Suprapubic skin (tissue), 4 donors: ENCODE measurements around the gene TECPR2. TPM values are rescaled to one million over a fixed set of nuclear protein-coding genes. Genes with fewer than 3 reads are reported as not detected.
A peak's percentile ranks its signal among the peaks of the same experiment; 100 is the strongest.

Experiments
- DNase-seq, 2 donors: peaks; one replicate each; pipeline ENCODE4 v3.0.0-alpha.2; 2019; ENCODE audit warnings: low spot score in 2 of 2
- H3K27ac ChIP-seq: fragments of 200-600 bp; sonication (generic); one replicate; pipeline ENCODE4 v1.5.1; 2019
- H3K27me3 ChIP-seq: fragments of 200-600 bp; sonication (generic); one replicate; pipeline ENCODE4 v1.5.1; 2019
- H3K36me3 ChIP-seq: fragments of 200-600 bp; sonication (generic); one replicate; pipeline ENCODE4 v1.5.1; 2019
- H3K4me1 ChIP-seq: fragments of 200-600 bp; sonication (generic); one replicate; pipeline ENCODE4 v1.5.1; 2019
- H3K4me3 ChIP-seq: fragments of 200-600 bp; sonication (generic); one replicate; pipeline ENCODE4 v1.5.1; 2019; ENCODE audit warnings: mild to moderate bottlenecking
- H3K9me3 ChIP-seq: fragments of 200-600 bp; sonication (generic); one replicate; pipeline ENCODE4 v1.5.1; 2019
- CTCF ChIP-seq, 2 donors: fragments of 200-600 bp in 1 of 2; fragments of 450-650 bp in 1 of 2; sonication (generic) in 1 of 2; IDR thresholded peaks; one replicate each; pipeline ENCODE4 v1.5.1; 2016 to 2019; ENCODE audit warnings: antibody characterized with exemption in 2 of 2, mild to moderate bottlenecking in 1 of 2, moderate library complexity in 1 of 2
- EP300 ChIP-seq: sonication (generic); formaldehyde crosslinking; IDR thresholded peaks from one replicate; pipeline ENCODE4 v1.6.1; 2017; ENCODE audit warnings: antibody characterized with exemption
- POLR2A ChIP-seq, 2 donors: fragments of 450-650 bp; IDR thresholded peaks; one replicate each; pipeline ENCODE4 v1.6.1; 2017; ENCODE audit warnings: antibody characterized with exemption in 2 of 2, mild to moderate bottlenecking in 2 of 2, moderate library complexity in 2 of 2
- POLR2AphosphoS5 ChIP-seq, 3 donors: sonication (generic); formaldehyde crosslinking; IDR thresholded peaks; one replicate each; pipeline ENCODE4 v1.6.1; 2017; ENCODE audit warnings: antibody characterized with exemption in 3 of 3
- WGBS: methylation state at CpG from one replicate; pipeline ENCODE4 v1.1.5; 2018; 5-methylcytosine and 5-hydroxymethylcytosine counted together
- total RNA-seq, 4 donors: library from RNA; depleted of rRNA; stranded (reverse); fragments of >200 nt; gene quantifications; one replicate each; pipeline ENCODE4 v1.1.0, GENCODE V29; 2016

TECPR2 gene
- total RNA-seq, 4 donors from 2014 or later, result 12.1 to 22.6 (median 16.8) TPM

GRCh38 chr14:102464846-102465341, 102.2 kb downstream of the TECPR2 start:
- no peaks in the 10 kb centered on the region for H3K27me3 ChIP-seq
- no peak for DNase-seq
- H3K4me1 ChIP-seq, result no peaks in the 10 kb centered on the region
- WGBS, result 83% methylated on average over 6 of the region's 6 CpGs
- H3K27ac ChIP-seq, result no peak overlapping the region
- no peaks in the 10 kb centered on the region for H3K9me3 ChIP-seq
- no peak overlapping the region for H3K4me3 ChIP-seq
- peaks cover 30% of the 10 kb centered on the region for H3K36me3 ChIP-seq
- TF ChIP-seq POLR2A (IDR thresholded peaks at IDR 0.05) (no peak), CTCF (IDR thresholded peaks at IDR 0.05) (no peak), POLR2AphosphoS5 (IDR thresholded peaks at IDR 0.05) (no peak), EP300 (no peak)

- H3K27ac ChIP-seq, result no peak overlapping the region
- no peaks in the 10 kb centered on the region for H3K9me3 ChIP-seq
- H3K4me3 ChIP-seq, result no peak overlapping the region
- peaks cover 14% of the 10 kb centered on the region for H3K4me1 ChIP-seq
- no peak for DNase-seq
- H3K27me3 ChIP-seq, result no peaks in the 10 kb centered on the region
- TF ChIP-seq POLR2AphosphoS5 (IDR thresholded peaks at IDR 0.05), result no peak
- TF ChIP-seq CTCF (IDR thresholded peaks at IDR 0.05), result no peak
- TF ChIP-seq EP300, result no peak
- TF ChIP-seq POLR2A (IDR thresholded peaks at IDR 0.05), result no peak
- 63% methylated on average over 1 of the region's 1 CpG for WGBS
- peaks cover 28% of the 10 kb centered on the region for H3K36me3 ChIP-seq
Observed at GRCh38 chr14:102469261-102469660, 106.5 kb downstream of the TECPR2 start.

- Histone ChIP-seq H3K9me3 (no peaks in the 10 kb centered on the region), H3K27ac (peak overlapping the region; percentile 56), H3K4me1 (peaks cover 14% of the 10 kb centered on the region), H3K4me3 (no peak overlapping the region), H3K36me3 (peaks cover 4% of the 10 kb centered on the region), H3K27me3 (no peaks in the 10 kb centered on the region)
- 75% methylated on average over 8 of the region's 8 CpGs for WGBS
- no peak for TF ChIP-seq POLR2AphosphoS5 (IDR thresholded peaks at IDR 0.05)
- no peak for TF ChIP-seq EP300
- TF ChIP-seq CTCF (IDR thresholded peaks at IDR 0.05), result no peak
- TF ChIP-seq POLR2A (IDR thresholded peaks at IDR 0.05), result no peak
- no peak for DNase-seq
Observed at GRCh38 chr14:102471921-102472790, 109.4 kb downstream of the TECPR2 start.

- no peak for DNase-seq
- peaks cover 4% of the 10 kb centered on the region for H3K36me3 ChIP-seq
- H3K27ac ChIP-seq, result peak overlapping the region; percentile 56
- H3K27me3 ChIP-seq, result no peaks in the 10 kb centered on the region
- no peak overlapping the region for H3K4me3 ChIP-seq
- H3K9me3 ChIP-seq, result no peaks in the 10 kb centered on the region
- H3K4me1 ChIP-seq, result peaks cover 14% of the 10 kb centered on the region
- TF ChIP-seq POLR2AphosphoS5 (IDR thresholded peaks at IDR 0.05), result no peak
- TF ChIP-seq POLR2A (IDR thresholded peaks at IDR 0.05), result no peak
- WGBS, result 44% methylated on average over 7 of the region's 9 CpGs
Observed at GRCh38 chr14:102472791-102473150, 110.0 kb downstream of the TECPR2 start.

GRCh38 chr14:102473559-102473958, 110.8 kb downstream of the TECPR2 start:
- no peaks in the 10 kb centered on the region for H3K9me3 ChIP-seq
- H3K36me3 ChIP-seq, result peaks cover 4% of the 10 kb centered on the region
- peaks cover 14% of the 10 kb centered on the region for H3K4me1 ChIP-seq
- 97% methylated on average over 2 of the region's 2 CpGs for WGBS
- TF ChIP-seq CTCF (IDR thresholded peaks at IDR 0.05), result no peak
- no peak for TF ChIP-seq POLR2AphosphoS5 (IDR thresholded peaks at IDR 0.05)
- no peak for TF ChIP-seq EP300
- TF ChIP-seq POLR2A (IDR thresholded peaks at IDR 0.05), result no peak
- no peaks in the 10 kb centered on the region for H3K27me3 ChIP-seq
- no peak for DNase-seq
- H3K4me3 ChIP-seq, result no peak overlapping the region
- no peak overlapping the region for H3K27ac ChIP-seq
